Measurements from ENCODE around the gene PRDM16.

PRDM16 gene

GRCh38 chr1:3304692-3305091 lies 235.7 kb downstream of the PRDM16 start:
- no peak for DNase-seq (ENCODE audit: low read depth in 2 of 2)

GRCh38 chr1:3305156-3305555 lies 236.2 kb downstream of the PRDM16 start:
- DNase-seq (ENCODE audit: low read depth in 2 of 2): no peak

GRCh38 chr1:3306583-3307291 lies 237.7 kb downstream of the PRDM16 start:
- DNase-seq (ENCODE audit: low read depth in 2 of 2): no peak

GRCh38 chr1:3307359-3307758 lies 238.4 kb downstream of the PRDM16 start:
- DNase-seq (ENCODE audit: low read depth in 2 of 2): no peak

GRCh38 chr1:3308053-3308452 lies 239.1 kb downstream of the PRDM16 start:
- DNase-seq (ENCODE audit: low read depth in 2 of 2): no peak

- DNase-seq (ENCODE audit: low read depth in 2 of 2): no peak
These were observed 241.9 kb downstream of the PRDM16 start for GRCh38 chr1:3310718-3311400.

GRCh38 chr1:3311711-3312110 lies 242.7 kb downstream of the PRDM16 start:
- no peak for DNase-seq (ENCODE audit: low read depth in 2 of 2)

- no peak for DNase-seq (ENCODE audit: low read depth in 2 of 2)
These were observed 243.4 kb downstream of the PRDM16 start for GRCh38 chr1:3312310-3312897.

GRCh38 chr1:3312898-3313575 lies 244.0 kb downstream of the PRDM16 start:
- peak; percentile 15 to 54 for DNase-seq (ENCODE audit: low read depth in 2 of 2)

GRCh38 chr1:3313576-3313950 lies 244.6 kb downstream of the PRDM16 start:
- DNase-seq (ENCODE audit: low read depth in 2 of 2): no peak

- DNase-seq (ENCODE audit: low read depth in 2 of 2): no peak
These were observed 245.7 kb downstream of the PRDM16 start for GRCh38 chr1:3314491-3315381.

GRCh38 chr1:3315399-3316339 lies 246.7 kb downstream of the PRDM16 start:
- DNase-seq (ENCODE audit: low read depth in 2 of 2): no peak

- no peak for DNase-seq (ENCODE audit: low read depth in 2 of 2)
These were observed 247.4 kb downstream of the PRDM16 start for GRCh38 chr1:3316340-3316943.

GRCh38 chr1:3317456-3317855 lies 248.5 kb downstream of the PRDM16 start:
- DNase-seq (ENCODE audit: low read depth in 2 of 2): no peak

GRCh38 chr1:3318329-3318728 lies 249.3 kb downstream of the PRDM16 start:
- DNase-seq (ENCODE audit: low read depth in 2 of 2): no peak

GRCh38 chr1:3319874-3320245 lies 250.9 kb downstream of the PRDM16 start:
- no peak for DNase-seq (ENCODE audit: low read depth in 2 of 2)

GRCh38 chr1:3320246-3321152 lies 251.5 kb downstream of the PRDM16 start:
- no peak for DNase-seq (ENCODE audit: low read depth in 2 of 2)

- no peak for DNase-seq (ENCODE audit: low read depth in 2 of 2)
These were observed 252.8 kb downstream of the PRDM16 start for GRCh38 chr1:3321559-3322449.

Measured in stimulated activated CD4-positive, alpha-beta T cell treated with anti-CD3 and anti-CD28 coated beads, Interleukin-1b, Interleukin-23, amount 100 ng/mL, for 4 hours (primary cell).